GM19395 (cell line): ENCODE results near the gene RAMP1.
"Not testable (repeated sequence)": the region's sequence is repeated elsewhere in the genome, so short reads cannot be mapped to it uniquely, and the experiment has no call there.

Source experiments
- ATAC-seq: cut with Tn5 transposase; IDR thresholded peaks from one replicate; pipeline ENCODE4 v1.9.1; 2021; ENCODE audit warnings: mild to moderate bottlenecking, moderate library complexity; ENCODE audit not compliant: unreplicated experiment

RAMP1 gene

DNA sequence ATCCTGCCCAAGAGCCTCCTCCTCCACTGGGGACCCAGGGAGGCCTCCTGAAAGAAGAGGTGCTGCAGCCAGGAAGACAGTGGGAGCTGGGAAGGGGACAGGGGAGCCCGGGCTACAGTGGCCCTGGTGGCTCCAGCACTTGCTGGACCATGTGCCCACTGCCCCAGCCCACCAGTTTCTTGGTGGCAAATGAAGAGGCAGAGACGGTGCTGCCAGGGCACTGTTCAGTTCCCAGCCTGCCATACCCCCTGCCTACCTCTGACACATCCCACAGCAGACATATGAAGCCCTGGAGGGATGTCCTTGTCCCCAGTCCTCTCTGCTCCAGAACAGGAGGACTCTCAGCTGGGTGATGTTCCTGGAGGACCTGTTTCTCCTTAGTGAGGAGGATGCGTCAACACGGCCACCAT is 3.7 kb downstream of the RAMP1 start:
- ATAC-seq = no peak

DNA sequence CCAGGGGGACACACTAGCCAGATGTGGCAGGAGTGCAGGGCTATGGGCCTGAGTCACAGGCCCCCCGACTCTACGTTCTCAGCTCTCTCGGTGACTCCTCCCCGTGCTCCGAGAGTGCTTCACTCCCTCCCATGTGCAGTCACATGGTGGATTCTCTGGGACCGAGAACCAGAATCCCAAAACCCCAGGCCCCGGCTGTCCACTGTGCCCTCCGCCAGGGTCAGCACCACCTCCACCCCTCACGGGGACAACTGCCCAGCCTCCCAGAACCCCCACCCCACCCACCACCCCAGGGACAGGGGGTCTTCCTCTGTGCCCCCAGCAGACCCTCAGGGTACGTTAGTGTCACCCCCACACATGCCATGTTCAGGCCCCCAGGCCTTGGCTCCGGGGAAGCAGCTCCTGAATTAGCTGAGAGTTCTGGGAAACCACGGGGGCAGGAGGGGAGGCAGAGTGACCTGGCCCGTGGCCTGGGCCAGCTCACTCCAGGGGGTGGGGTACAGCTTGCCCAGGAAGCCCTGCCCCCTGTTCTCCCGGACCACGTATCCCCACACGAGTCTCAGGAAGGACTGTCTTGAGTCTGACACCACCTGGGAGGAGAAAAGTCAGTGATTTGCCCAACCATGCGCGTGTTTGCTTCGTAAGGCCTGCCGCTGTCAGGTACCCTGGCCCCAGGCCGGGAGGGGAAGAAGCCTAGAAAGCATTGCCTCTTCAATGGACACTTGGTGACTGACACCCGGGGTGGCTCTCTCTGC is 4.4 kb downstream of the RAMP1 start:
- no peak for ATAC-seq

DNA sequence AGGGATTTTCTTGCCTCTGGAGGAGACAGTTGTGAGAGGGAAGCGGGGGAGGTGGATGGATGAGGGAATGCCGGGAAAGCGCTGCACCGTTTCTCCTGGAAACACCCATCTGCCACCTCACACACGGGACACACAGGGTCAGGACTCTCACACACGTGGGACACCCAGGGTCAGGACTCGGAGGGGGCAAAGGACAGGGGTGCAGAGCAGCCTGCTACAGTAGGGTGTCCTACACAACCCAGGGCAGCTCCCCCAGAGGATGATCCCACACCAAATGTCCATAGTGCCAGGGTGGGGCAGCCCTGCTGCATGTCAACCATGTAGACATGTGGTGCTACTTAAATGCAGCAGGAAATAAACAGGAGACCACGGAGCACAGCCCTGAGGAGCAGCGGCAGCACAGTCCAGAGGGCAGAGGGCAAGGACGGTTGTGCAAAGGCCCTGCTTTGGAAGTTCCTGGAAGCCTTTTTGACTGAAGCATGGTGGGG is 5.1 kb downstream of the RAMP1 start:
- no peak for ATAC-seq

DNA sequence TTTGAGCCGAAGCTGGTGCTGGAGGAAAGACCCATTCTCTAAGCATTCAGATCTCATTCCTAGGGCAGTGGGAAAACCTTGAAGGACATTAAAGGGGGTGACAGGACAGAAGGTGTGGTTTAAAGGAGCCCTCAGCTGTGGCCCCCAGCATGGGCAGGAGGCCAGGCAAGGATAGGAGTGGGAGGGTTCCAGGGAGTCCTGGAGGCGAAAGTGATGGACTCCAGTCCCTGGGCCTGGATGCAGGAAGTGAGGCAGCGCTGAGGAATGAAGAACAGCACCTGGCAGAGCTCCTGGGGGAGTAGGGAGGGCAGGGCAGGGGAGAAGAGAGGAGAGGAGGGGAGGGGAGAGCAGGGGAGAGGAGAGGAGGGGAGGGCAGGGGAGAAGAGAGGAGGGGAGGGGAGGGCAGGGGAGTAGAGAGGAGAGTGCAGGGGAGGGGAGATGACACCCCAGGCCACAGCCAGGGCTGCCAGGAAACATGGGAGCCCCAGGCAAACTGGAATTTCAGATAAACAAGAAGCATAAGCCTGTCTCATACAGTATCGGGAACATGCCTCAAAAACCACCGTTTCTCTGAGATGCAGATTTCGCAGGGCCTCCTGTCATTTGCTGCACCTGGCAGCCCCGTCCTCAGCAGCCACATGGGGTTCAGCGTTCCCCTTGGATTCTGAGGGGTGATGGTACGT is 5.7 kb downstream of the RAMP1 start:
- no peak for ATAC-seq

DNA sequence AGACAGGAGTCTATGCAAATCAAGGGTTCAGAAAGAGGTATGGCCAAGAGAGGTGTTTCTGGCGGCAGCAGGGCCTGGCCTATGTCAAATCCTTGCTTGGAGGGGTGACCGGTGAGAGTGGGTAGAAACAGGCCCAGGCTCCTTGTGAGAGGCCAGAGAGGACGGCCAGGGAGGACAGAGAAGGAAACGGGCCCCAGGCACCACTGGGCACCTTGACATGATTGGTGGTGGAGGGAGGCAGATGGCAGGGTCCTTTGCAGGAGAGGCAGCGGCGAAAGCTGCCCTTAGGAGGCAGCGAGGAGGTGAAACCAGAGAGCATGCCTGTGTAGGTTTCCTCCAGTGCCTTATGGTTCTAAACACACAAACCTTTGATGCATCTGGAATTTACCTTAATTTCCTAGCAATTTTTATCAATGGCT is 6.2 kb downstream of the RAMP1 start:
- ATAC-seq = no peak

DNA sequence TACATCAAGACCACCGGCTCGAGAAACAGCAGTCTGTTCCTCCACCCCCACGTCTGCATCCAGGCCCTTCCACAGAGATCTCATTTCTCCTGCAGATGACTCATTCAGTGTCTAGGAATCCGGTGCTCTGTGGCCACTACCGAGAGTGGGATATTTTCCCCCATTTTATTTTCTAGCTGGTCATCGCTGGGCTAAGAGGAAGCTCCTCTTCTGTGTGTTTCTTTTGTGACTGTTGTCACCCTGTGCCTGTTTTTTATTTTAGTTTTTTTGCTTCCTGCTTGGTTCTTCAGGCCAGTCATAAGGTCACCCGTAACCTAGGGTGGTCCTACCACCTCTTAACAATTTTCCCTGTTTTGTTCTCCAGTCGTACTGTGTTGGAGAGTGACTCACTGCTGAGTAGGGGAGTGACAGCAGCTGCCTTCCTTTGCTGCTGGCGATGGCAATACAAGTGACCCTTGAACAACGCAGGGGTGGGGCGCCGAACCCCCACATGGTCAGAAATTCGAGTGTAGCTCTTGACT is 6.7 kb downstream of the RAMP1 start:
- ATAC-seq = no peak

DNA sequence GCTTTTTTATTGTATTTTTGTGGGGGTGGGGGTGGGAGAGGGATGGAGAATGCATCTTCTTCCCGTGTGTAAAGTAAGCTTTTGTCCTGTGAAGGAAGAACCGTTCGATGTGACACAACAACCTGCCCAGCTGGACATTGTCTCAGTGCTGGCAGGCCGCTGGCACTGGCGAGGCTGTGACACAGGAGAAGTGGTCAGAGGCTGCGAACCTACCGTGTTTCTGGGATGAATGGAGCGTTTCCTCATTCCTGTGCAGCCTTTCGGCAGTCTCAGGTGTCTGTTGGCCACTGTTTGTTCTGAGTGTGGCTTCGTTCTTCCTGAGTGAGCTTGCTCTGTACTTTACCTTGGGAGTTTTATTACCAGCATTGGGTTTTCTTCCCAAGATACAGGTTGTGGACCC is 8.0 kb downstream of the RAMP1 start:
- no peak for ATAC-seq

DNA sequence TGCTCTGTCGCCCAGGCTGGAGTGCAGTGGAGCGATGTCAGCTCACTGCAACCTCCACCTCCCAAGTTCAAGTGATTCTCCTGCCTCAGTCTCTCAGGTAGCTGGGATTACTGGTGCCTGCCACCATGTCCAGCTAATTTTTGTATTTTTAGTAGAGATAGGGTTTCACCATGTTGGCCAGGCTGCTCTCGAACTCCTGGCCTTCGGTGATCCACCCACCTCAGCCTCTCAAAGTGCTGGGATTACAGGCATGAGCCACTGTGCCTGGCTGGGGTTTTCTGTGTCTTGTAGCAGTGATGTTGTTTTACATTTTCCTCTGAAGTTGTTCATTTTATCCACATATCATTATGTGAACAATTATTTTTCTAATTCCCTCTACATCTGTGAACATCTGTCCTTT is 8.7 kb downstream of the RAMP1 start:
- ATAC-seq = not testable (repeated sequence)

DNA sequence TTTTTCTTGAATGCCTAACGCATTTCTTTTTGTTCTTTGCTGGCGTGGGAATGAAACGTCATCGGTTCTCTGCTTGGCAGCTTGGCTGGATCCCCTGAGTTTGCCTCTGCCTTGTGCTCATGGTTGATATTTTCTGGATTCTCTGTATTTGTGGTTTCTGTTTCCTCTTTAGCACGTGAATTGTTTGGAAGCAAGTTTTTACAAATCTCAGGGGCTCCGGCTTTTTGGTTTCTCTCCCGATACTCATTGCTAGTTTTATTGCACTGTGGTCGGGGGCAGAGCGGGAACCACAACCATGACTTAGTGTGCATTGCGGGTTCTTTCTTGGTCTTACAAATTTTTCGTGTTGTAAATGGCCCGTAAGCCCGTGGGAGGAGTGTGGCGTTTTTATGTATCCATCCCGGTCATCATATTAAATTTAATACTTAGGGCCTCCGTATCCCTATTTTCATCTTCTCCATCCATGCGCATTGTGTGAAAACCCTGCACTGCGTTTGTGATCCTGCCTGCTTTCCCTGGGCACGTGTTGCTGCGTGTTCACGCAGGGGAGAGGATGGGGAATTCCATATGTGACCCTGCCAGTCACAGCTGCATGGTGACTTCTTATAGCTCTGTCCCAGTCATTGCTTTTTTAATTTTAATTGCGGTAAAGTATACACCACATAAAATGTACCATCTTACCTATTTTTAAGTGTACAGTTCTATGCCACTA is 9.4 kb downstream of the RAMP1 start:
- ATAC-seq = no peak

DNA sequence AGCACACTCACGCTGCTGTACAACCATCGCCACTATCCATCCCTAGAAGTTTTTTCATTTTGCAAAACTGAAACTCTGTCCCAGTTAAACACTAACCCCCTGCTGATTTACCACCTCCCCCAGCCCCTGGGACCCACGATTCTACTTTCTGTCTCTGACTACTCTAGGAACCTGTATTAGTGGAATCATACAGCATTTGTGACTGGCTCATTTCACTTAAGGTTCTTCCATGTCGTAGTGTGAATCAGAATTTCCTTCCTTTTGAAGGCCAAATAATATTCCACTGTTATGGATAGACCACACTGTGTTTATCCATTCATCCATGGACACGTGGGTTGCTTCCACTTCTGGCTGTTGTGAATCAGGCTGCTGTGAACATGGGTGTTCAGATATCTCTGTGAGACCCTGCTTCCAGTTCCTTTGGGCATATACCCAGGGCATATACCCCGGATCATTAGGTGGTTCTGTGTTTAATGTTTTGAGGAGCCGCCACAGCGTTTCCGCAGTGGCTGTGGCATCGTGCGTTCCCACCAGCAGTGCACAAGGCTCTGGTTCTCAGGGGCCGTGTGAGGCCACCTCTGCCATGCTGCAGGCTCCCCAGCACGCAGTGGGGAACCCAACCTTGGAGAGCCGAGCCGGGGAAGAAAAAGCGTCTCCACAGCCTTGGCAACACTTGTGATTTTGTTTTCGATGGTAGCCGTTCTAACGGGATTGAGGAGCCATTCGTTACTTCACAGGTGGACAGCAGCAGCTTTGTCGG is 10.1 kb downstream of the RAMP1 start:
- no peak for ATAC-seq

DNA sequence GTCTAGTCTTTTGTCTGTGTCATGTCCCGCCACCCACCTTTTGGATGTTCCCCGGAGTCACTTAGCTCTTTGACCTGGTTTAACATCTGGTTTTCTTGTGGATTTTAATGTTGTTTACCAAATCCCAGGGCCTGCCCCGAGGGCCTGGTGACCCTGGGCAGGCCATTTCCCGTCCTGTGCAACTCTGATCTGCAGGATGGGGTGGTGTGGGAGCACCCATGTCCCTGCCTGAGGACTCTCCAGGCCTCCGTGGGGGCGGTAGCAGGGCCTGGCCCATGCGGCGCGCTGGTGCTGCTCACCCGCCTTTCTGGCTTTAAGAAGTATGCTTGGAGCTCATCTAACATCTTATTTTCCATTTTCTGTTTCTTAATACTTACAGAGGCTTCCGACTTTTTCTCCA is 10.7 kb downstream of the RAMP1 start:
- ATAC-seq = no peak

DNA sequence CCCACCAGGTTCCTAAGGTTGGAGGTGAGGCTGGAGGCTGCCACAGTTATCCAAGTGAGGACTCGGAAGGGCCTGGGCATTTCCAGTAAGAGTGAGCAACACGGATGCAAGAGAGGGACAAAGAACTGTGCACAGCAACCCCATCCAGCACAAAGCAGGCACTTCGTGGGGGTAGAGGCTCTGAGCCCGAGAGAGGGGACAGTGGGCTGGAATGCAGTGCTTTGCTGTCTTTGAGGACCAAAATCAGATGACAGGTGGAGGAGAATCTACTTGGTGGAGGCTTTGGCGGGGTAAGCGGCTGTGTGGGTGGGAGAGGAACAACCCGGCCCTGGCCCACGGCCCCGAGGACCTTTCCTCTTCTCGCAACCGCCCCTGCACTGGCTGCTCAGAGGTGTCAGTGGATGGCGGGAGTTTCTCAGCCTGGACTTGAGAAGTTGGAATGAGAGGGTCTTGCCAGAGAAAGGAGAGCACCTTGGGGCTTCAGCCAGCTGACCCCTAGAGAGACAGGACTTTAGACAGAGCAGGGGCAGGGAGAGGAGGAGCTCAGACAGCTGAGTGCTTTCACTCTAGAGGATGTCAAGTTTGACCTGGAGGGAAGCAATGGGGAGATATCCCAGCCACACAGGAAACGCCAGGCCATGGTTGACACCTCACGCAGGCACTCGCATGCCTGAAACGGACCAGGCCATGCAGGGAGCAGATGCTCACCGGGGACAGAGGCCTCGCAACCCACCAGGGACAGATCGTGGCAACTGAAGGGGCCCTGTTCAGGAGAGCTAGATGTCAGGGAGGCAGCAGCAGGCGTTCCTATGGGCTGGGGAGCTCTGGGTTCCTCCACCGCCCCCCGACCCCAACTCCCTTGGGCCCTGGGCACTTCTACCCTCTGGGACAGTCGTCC is 11.6 kb downstream of the RAMP1 start:
- no peak for ATAC-seq

DNA sequence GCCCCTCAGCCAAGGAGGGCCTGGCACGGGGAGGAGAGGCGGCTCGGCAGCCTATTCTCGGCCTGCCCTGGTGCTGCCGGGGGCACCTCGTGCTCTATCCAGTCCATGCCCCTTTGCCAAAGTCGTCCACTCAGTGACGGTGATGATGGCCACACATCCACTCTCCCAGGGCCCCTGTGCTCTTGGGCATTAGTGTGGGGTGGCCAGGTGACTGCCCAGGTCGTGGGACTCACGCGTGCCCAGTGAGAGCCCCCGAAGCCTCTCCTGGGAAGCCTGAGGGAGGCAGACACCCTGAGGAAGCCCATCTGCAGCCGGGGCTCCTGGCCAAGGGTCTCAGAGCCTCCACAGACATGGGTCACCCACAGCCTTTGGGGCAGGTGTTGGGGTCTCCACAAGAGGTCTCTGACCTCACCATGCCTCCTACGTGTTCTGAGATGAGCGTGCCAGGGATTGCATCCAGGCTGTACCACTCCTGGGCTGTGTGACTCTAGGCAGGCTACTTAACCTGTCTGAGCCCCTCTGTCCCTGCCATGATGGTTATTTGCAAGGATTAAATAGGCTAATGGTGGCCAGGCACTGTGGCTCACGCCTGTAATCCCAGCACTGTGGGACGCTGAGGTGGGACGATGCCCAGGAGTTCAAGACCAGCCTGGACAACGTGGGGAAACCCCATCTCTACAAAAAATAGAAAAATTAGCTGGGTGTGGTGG is 12.9 kb downstream of the RAMP1 start:
- no peak for ATAC-seq

DNA sequence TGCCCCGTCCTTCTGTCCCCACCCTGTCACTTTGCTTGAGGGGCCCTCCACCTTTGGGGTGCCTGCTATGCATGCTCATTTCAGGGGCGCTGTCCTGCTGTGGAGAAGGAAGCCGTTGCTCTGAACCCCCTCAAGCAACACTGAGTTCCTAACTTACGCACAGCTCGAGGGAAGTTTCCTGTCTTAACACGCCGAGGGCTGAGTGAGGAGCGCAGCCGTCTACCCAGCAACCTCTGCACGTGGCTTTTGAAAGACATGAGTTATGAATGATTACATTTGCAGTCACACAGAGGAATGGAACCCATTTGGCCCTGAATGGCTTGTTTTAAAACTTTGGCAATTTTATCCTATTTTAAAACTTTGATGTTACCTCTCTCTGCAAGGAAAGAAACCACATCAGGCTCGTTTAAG is 14.0 kb downstream of the RAMP1 start:
- no peak for ATAC-seq

DNA sequence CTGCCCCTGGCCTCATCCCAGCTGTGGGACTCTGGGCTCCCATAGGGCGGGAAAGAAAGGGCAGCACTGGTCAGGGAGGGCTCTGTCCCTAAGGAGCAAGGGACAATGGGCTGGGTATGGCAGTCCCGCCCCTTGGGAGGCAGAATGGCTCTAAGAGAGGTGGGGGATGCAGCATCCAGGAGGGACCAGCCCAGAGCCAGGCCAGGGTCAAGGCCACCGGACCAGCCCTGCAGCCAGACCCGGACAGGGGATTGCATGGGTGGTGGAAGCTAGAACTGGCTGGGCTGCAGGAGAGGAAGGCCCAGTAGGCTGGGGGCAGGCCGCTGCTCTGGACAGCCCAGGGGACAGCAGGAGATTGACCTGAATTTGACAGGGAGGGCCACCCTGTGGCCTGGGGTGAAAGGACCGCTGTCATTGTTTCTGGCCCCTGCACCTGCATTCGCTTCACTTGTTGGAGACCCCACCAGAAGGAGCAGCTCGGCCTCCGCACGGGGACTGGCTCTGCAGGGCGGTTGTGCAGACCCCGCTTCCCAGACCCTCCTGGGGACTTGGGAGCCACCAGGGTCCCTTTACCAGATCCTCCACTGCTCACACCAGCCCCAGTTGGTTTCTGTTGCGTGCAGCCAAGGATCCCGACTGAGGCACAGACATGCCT is 14.6 kb downstream of the RAMP1 start:
- ATAC-seq = no peak

DNA sequence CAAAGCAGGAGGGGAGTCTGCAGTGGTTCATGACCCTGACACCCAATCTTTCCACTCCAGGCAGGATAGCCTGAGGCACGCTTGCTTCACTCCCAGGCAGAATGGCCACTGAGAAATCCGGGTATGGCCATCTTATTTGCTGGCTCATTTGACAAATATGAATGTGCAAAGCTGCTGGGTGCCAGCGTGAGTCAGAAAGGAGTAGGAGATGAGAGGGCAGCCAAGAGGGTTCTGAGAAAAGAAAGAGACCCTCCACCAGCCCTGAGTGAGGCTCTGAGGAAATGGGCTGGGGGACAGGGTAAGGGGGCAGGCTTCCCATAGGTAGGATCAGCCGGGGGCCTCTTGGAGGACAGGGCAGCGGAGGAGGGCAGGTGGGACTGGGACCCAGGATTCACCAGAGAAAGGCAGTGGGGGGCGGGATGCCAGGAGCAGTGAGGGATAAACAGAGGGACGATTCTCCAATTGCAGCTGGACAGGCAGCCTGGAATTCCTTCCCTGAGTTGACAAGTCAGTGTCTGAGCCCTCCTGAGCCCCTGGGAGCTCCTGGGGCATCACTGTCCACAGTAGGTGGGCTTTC is 15.2 kb downstream of the RAMP1 start:
- ATAC-seq = no peak

DNA sequence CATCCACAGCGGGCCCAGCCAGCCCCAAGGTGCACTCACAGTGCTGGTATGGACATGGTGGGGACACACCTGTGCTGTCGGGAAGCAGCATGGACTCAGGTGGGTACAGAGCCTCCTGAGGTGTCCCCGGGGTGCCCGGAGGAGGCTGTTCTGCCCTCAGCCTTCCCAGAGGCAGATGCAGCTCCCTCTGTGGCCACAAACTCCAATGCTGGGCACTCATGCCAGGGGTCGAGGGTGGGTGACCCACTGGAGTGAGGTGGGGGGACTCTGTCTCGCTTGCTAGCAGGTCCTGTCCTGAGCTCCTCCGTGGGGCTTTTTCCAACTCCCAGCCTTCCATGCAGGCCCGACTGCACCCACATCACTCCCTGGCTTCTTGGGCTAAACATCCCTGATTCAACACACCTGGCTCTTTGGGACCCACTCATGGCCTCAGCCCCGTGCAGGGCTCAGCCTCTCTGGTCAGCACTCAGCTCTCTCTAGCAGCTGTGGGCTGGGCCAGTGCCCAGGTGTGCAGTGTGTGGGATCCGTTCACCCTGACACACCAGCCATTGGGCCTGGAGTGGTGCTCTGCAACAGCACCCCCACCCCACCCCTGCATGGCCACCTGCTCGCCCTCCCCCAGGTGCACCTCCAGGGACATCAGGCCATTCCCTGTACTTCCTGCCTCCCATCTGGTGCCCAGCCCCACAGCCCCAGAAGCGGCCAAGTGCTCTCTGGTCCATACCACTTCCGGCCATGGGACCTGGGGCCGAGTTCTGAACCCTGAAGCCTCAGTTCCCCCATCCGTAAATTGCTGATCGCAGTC is 16.0 kb downstream of the RAMP1 start:
- ATAC-seq = no peak
